Measurements from ENCODE around the gene SLC15A3. TPM values are rescaled to one million over a fixed set of nuclear protein-coding genes. Genes with fewer than 3 reads are reported as not detected.
A peak's percentile ranks its signal among the peaks of the same experiment; 100 is the strongest.
"Not testable (repeated sequence)": the region's sequence is repeated elsewhere in the genome, so short reads cannot be mapped to it uniquely, and the experiment has no call there.

The SLC15A3 gene
- total RNA-seq, 3 donors from 2014 or later: 3.8 to 6.1 (median 5.5) TPM

DNA sequence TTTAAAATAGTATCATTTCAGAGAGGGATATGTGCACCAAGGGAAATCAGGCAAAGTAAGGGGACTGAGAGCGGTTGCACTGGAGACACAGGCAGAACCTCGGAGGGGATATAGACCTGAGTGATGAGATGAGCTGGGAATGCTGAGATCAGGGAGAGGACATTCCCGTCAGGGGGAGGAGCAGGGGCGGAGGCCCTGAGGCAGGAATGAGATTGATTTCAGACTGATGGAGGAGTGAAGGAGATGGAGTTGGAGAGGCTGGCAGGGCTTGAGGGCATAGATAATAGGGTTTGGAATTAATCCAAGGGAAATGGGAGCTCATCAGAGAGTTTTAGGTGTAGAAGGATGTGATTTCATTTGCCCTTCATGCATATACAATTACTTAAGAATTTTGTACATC lies 32.7 kb upstream of the SLC15A3 start:
- Mint-ChIP-seq H3K4me1 (ENCODE audit: low read depth) (peaks cover 90% of the 10 kb centered on the region), H3K27me3 (ENCODE audit: low read depth) (no peaks in the 10 kb centered on the region), H3K36me3 (ENCODE audit: insufficient read depth) (peaks cover 47% of the 10 kb centered on the region), H3K9me3 (no peaks in the 10 kb centered on the region), H3K4me3 (peak overlapping the region; percentile 79)
- ATAC-seq: no peak
- DNase-seq: no peak

DNA sequence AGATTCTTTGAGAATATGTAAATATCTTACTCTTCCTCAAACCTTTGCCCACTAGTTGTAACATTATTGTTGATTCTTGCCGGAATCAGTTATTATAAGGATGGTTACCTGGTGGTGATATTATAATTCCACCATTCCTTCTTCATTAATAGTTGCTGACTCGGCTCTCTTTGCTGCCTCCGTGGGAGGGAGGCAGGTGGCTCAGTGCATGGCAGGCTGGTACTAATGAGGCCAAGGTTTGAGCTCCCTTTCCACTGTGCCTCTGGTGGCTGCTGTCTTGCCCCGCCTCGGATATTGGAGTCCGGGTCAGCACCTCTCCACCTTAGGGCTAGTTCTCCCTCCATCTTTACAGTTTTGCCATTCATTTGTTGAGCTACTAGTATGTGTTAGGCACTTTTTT lies 32.2 kb upstream of the SLC15A3 start:
- Mint-ChIP-seq H3K4me3 (peak overlapping the region; percentile 79), H3K4me1 (ENCODE audit: low read depth) (peaks cover 86% of the 10 kb centered on the region), H3K27me3 (ENCODE audit: low read depth) (no peaks in the 10 kb centered on the region), H3K36me3 (ENCODE audit: insufficient read depth) (peaks cover 43% of the 10 kb centered on the region), H3K9me3 (no peaks in the 10 kb centered on the region)
- ATAC-seq (no peak), DNase-seq (no peak)

DNA sequence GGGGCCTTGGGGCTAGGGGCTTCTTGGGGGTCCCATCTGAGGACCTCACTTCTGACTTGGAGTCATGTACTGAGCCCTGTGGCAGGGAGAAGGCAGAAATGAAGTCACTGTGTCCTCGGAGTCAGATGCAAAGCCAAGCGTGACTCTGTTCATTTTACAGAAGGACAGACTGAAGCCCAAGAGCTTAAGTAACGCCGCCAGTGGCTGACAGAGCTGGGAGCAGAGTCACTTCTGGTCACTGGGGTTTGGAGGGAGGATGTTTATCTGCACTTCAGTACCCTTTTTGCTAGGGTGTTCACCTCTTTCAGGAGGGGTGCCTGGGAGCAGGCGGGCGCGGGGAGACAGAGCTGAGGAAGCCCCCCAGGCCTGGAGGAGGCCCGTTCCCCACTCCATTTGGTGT lies 30.2 kb upstream of the SLC15A3 start:
- DNase-seq (no peak), ATAC-seq (no peak)
- peaks cover 50% of the 10 kb centered on the region for H3K36me3 Mint-ChIP-seq (ENCODE audit: insufficient read depth)
- no peaks in the 10 kb centered on the region for H3K9me3 Mint-ChIP-seq
- peaks cover 86% of the 10 kb centered on the region for H3K4me1 Mint-ChIP-seq (ENCODE audit: low read depth)
- peak overlapping the region; percentile 79 for H3K4me3 Mint-ChIP-seq
- no peaks in the 10 kb centered on the region for H3K27me3 Mint-ChIP-seq (ENCODE audit: low read depth)

DNA sequence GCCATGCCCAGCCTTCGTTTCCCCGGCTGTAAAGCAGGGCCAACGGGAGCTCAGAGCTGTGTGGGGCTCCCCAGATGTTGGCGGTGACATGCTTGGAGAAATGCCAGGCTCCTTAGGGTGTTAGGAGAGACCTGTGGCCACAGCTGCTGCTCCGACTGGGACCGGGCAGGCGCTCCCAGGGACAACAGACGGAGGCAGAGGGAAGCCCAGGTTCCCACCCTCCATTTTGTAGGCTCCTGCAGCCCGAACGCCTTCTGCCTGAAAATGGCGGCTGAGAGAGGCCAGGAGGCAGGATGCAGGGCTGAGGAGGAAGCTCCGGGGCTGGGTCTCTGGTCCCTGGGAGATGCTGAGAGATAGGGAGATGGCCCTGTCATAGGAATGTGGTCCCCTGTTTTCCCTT lies 29.5 kb upstream of the SLC15A3 start:
- no peaks in the 10 kb centered on the region for H3K27me3 Mint-ChIP-seq (ENCODE audit: low read depth)
- H3K36me3 Mint-ChIP-seq (ENCODE audit: insufficient read depth): peaks cover 55% of the 10 kb centered on the region
- no peaks in the 10 kb centered on the region for H3K9me3 Mint-ChIP-seq
- peaks cover 86% of the 10 kb centered on the region for H3K4me1 Mint-ChIP-seq (ENCODE audit: low read depth)
- H3K4me3 Mint-ChIP-seq: peak overlapping the region; percentile 62
- ATAC-seq: no peak
- DNase-seq: no peak

DNA sequence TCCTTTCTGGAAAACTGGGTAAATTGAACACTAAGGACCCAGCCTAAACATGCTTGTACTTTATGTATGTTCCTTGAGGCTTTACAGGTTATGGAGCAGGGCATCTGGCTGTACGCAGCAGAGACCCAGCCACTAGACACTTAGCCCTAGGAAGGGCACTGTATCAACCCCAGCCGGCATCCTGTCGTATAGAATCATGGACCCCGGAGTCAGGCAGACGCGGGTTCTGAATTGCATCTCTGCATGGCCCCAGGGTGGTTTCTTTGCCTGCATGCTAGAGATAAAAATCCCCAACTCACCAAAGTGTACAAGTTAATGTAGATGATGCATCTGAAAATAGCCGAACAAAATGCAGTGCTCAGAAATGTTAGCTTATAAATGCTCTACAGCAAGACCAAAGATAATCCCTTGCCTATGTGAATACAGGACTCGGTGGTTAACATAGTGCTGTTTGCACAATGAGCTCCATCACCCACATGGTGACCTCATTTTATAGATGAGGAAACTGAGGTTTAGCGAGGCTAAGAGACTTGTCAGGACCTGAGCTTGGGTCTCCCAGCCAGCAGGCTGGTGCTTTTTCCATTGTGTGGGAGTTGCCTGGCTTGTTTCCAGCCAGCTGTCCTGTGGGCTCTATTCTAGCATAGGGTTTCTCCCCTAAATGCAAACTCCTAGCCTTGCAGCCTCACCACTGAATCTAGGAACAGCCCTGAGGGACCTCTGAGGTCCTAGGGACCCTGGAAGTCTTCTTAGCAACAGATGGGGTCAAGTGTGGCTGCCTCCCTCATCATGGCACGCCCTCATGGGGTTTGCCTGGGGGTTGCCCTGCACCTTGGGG lies 26.8 kb upstream of the SLC15A3 start:
- Mint-ChIP-seq H3K36me3 (ENCODE audit: insufficient read depth) (peaks cover 60% of the 10 kb centered on the region), H3K9me3 (no peaks in the 10 kb centered on the region), H3K27me3 (ENCODE audit: low read depth) (no peaks in the 10 kb centered on the region), H3K4me3 (peak overlapping the region; percentile 96), H3K4me1 (ENCODE audit: low read depth) (peaks cover 79% of the 10 kb centered on the region)
- ATAC-seq (peak; percentile 77 to 79), DNase-seq (peak; percentile 52)

DNA sequence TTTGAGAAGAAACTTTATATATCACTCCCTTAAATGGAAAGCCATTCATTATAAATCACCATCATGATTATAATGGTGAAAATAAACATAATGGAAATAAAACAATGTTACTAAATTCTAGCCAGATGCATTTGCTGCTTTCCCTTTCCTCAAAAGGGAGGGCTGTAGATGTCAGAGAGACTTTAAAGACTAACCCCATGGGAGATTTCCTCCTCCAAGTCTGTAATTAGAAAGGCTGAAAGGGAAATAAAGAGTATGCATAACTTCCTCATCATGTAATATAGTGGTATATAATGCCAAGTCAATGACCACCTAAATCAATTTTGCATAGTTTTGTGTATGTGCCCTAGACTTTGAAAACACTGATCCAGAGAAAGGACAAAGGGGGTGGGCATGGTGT lies 25.9 kb upstream of the SLC15A3 start:
- peaks cover 58% of the 10 kb centered on the region for H3K36me3 Mint-ChIP-seq (ENCODE audit: insufficient read depth)
- ATAC-seq: no peak

DNA sequence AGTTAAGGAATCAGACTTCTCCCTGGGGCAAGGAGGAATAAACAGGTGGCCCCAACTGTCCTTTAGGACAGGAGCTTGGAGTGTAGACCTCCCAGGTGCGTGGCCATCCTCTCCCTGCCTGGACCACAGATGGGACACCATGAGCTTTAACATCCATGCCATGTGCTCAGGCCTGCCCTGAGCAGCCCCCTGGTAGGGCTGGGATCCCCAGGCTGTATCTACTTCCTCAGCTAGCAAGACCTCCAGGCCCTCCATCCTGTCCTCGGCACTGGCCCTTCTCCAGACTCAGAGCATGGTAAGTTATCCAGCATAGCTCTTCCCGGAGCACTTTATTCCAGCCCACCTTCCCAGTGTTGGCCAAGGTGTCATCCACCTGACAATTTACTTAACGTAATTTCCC lies 25.2 kb upstream of the SLC15A3 start:
- Mint-ChIP-seq H3K27me3 (ENCODE audit: low read depth) (no peaks in the 10 kb centered on the region), H3K36me3 (ENCODE audit: insufficient read depth) (peaks cover 55% of the 10 kb centered on the region), H3K4me1 (ENCODE audit: low read depth) (peaks cover 66% of the 10 kb centered on the region), H3K4me3 (peak overlapping the region; percentile 96), H3K9me3 (no peaks in the 10 kb centered on the region)
- ATAC-seq: no peak
- no peak for DNase-seq

More for the DNA sequence above, 25.9 kb upstream of the SLC15A3 start:
- H3K4me3 Mint-ChIP-seq: peak overlapping the region; percentile 96
- no peaks in the 10 kb centered on the region for H3K9me3 Mint-ChIP-seq
- DNase-seq: no peak
- H3K4me1 Mint-ChIP-seq (ENCODE audit: low read depth): peaks cover 70% of the 10 kb centered on the region
- no peaks in the 10 kb centered on the region for H3K27me3 Mint-ChIP-seq (ENCODE audit: low read depth)

DNA sequence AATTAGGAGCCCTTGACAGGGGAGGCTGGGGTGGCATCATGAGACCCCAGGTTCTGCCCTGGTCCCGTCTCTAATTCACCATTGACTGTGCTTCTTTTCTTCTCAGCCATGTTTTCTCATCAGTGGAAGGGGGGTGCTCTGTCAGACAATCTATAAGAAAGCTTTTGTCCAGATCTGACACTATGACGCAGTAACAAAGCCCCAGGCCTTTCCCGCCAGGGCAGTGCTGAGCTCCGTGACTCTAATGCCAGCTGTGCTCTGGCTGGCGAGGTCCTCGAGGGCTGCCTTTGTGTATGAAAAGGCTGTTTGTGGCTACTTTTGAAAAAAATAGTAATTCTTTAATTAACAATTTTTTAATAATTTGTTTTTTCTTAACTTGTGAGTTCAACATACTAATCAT lies 22.8 kb upstream of the SLC15A3 start:
- no peak for DNase-seq
- Mint-ChIP-seq H3K27me3 (ENCODE audit: low read depth) (no peaks in the 10 kb centered on the region), H3K36me3 (ENCODE audit: insufficient read depth) (peaks cover 54% of the 10 kb centered on the region), H3K4me1 (ENCODE audit: low read depth) (peaks cover 59% of the 10 kb centered on the region), H3K9me3 (no peaks in the 10 kb centered on the region), H3K4me3 (peak overlapping the region; percentile 96)
- no peak for ATAC-seq

DNA sequence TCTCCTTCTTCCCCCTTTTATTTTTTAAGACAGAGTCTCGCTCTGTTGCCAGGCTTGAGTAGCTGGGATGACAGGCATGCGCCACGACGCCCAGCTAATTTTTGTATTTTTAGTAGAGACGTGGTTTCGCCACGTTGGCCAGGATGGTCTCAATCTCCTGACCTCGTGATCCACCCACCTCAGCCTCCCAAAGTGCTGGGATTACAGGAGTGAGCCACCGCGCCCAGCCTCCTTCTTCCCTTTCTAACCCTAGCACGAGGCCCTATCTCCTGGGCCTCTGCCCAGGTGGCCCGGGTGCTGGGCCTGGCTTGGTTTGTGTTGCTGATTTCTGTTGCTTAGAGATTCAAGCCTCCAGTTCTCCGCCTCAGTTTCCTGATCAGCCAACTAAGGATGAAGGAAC lies 22.3 kb upstream of the SLC15A3 start:
- peaks cover 58% of the 10 kb centered on the region for H3K4me1 Mint-ChIP-seq (ENCODE audit: low read depth)
- not testable (repeated sequence) for ATAC-seq, DNase-seq

DNA sequence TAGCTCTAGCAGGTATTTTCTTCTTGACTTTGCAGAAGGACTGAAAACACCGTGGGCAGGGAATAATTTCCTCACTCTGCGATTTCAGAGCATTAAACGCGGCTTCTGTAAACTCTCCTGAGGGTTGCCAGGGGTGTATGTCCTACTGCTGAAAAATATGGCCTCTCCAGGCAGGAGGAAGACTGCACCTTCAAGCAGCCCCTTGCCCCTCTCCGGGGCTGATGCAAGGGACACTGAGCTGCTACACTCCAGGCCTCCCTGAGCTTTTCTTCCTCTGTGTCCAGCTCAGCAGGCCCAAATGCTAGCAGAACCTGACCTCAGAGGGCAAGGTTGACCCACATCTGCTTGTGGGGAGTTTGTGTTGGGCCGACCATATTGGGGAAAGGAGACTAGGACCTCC lies 21.7 kb upstream of the SLC15A3 start:
- Mint-ChIP-seq H3K27me3 (ENCODE audit: low read depth) (no peaks in the 10 kb centered on the region), H3K36me3 (ENCODE audit: insufficient read depth) (peaks cover 51% of the 10 kb centered on the region), H3K4me3 (peak overlapping the region; percentile 96), H3K9me3 (no peaks in the 10 kb centered on the region), H3K4me1 (ENCODE audit: low read depth) (peaks cover 52% of the 10 kb centered on the region)
- ATAC-seq (peak in 1 of 2 donors; percentile 5), DNase-seq (no peak)

More for the DNA sequence above, 22.3 kb upstream of the SLC15A3 start:
- H3K27me3 Mint-ChIP-seq (ENCODE audit: low read depth); H3K9me3 Mint-ChIP-seq: not testable (repeated sequence)
- peaks cover 54% of the 10 kb centered on the region for H3K36me3 Mint-ChIP-seq (ENCODE audit: insufficient read depth)
- H3K4me3 Mint-ChIP-seq: peak overlapping the region; percentile 96

DNA sequence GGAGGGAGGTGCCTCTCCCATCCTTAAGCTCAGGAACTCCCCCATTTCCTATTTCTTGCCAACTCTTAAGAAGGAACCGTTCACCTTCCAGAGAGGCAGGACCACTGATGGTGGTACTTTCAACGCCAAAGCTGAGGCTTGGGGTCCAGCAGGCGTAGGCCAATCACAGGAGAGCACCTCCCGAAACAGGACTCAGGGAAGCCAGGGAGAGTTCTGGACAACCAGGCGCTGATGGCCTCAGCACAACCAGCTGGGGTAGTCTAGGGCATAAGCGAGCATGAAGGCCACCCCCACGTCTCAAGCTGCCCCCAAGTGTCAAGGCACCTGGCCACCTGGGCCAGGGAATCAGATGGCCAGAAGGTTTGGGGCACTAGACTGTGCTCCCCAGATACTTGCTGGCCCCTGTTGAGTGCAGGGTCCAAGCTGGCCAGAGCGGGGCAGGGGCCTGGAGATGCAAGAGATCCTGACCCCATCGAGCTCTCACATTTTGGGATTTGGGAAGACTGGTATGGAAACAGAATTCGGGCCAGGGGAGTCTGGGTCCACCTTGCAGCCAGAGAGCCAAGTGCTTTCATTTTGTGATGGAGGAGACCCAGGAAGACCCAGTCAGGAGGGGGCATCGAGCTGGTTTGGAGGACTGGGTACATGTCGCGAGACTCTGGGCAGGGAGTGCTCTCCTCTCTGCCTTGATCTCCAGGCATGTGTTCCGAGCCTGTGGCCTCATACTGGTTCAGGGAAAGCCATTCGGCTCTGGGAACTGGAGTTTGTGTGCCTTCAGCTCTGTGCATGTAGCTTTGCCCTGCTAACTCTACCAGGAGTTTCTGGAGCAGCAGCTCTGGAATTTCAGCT lies 20.4 kb upstream of the SLC15A3 start:
- H3K4me1 Mint-ChIP-seq (ENCODE audit: low read depth): peaks cover 40% of the 10 kb centered on the region
- peaks cover 5% of the 10 kb centered on the region for H3K9me3 Mint-ChIP-seq
- ATAC-seq (peak; percentile 25 to 34), DNase-seq (no peak)
- H3K27me3 Mint-ChIP-seq (ENCODE audit: low read depth): no peaks in the 10 kb centered on the region
- H3K36me3 Mint-ChIP-seq (ENCODE audit: insufficient read depth): peaks cover 39% of the 10 kb centered on the region
- peak overlapping the region; percentile 96 for H3K4me3 Mint-ChIP-seq

DNA sequence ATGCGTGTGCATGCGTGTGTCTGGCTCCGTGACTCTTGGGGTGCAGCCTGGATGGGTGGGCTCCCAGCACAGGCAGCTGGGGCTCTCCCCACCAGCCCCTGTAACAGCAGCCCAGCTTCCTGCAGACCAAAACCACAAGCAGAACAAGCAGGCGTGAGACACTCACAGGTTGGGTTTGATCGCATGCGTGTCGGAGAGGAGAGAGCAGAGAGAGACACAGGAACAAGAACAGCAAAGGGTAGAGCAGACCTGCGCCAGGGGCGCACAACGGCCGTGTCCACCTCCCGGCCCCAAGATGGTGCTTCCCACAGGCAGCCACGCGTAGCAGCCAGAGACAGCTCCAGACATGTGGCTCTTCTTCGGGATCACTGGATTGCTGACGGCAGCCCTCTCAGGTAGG lies 19.5 kb upstream of the SLC15A3 start, which contains the start of gene CD6:
Gene CD6, plus strand, starts transcription at position 161 of the 400 bp plus-strand sequence. Its CDS starts 186 bp downstream, at position 347.
- DNase-seq: peak; percentile 62
- Mint-ChIP-seq H3K27me3 (ENCODE audit: low read depth) (no peaks in the 10 kb centered on the region), H3K4me3 (peak within 1 kb of the TSS; percentile 96), H3K4me1 (ENCODE audit: low read depth) (peaks cover 31% of the 10 kb centered on the region), H3K36me3 (ENCODE audit: insufficient read depth) (peaks cover 31% of the 10 kb centered on the region), H3K9me3 (peaks cover 5% of the 10 kb centered on the region)
- peak; percentile 77 to 80 for ATAC-seq

DNA sequence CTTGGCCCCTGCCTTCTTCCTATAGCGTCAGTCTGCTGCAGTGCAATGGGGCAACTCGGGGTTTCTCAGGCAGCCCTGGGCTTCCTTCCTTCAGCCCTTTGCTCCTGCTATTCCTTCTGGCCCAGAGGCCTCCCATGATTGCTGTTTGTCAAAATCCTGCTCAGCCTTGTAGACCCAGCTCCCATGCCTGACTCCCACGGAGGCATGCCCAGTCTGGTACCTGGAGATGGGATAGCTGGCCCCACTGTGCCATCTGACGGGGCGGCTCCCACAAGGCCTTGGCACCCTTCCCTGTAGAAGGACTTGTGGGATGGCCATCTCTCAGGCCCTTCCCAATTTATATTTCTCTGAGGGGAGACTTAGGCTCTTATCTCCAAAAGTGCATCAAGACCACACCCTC lies 18.9 kb upstream of the SLC15A3 start:
- ATAC-seq: no peak
- H3K9me3 Mint-ChIP-seq: peaks cover 5% of the 10 kb centered on the region
- H3K27me3 Mint-ChIP-seq (ENCODE audit: low read depth): no peaks in the 10 kb centered on the region
- peak overlapping the region; percentile 96 for H3K4me3 Mint-ChIP-seq
- DNase-seq: no peak
- peaks cover 25% of the 10 kb centered on the region for H3K36me3 Mint-ChIP-seq (ENCODE audit: insufficient read depth)
- H3K4me1 Mint-ChIP-seq (ENCODE audit: low read depth): peaks cover 25% of the 10 kb centered on the region

DNA sequence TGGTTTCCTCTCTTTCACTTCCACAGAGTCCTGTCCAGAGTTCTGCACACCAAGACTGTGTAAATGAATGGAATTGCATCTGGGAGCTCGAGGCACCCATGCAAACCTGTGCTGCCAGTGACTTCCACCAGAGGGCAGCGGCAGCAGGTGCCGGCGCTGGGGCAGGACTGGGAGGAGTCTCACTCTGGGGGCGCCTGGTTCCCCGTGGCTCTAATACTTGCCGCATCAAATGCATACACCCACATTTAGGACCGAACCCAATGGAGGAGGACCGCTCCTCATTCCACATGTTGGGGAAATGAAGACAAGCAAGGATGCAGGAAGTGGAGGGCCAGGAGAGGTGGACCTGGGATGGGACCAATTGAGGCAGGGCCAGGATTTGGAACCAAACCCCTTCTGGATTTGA lies 18.4 kb upstream of the SLC15A3 start:
- DNase-seq: peak; percentile 83
- Mint-ChIP-seq H3K36me3 (ENCODE audit: insufficient read depth) (peaks cover 23% of the 10 kb centered on the region), H3K9me3 (peaks cover 5% of the 10 kb centered on the region), H3K4me3 (peak overlapping the region; percentile 96), H3K27me3 (ENCODE audit: low read depth) (no peaks in the 10 kb centered on the region), H3K4me1 (ENCODE audit: low read depth) (peaks cover 24% of the 10 kb centered on the region)
- ATAC-seq: peak; percentile 46 to 59
